NCI-H446 treated with DMSO at 0.1 percent for 48 hours (cell line): ENCODE data around the gene DOCK4.

ENCODE experiments used
- DNase-seq: peaks from one replicate; lab custom pipeline; 2025; lab: John Stamatoyannopoulos, UW

The DOCK4 gene

DNA sequence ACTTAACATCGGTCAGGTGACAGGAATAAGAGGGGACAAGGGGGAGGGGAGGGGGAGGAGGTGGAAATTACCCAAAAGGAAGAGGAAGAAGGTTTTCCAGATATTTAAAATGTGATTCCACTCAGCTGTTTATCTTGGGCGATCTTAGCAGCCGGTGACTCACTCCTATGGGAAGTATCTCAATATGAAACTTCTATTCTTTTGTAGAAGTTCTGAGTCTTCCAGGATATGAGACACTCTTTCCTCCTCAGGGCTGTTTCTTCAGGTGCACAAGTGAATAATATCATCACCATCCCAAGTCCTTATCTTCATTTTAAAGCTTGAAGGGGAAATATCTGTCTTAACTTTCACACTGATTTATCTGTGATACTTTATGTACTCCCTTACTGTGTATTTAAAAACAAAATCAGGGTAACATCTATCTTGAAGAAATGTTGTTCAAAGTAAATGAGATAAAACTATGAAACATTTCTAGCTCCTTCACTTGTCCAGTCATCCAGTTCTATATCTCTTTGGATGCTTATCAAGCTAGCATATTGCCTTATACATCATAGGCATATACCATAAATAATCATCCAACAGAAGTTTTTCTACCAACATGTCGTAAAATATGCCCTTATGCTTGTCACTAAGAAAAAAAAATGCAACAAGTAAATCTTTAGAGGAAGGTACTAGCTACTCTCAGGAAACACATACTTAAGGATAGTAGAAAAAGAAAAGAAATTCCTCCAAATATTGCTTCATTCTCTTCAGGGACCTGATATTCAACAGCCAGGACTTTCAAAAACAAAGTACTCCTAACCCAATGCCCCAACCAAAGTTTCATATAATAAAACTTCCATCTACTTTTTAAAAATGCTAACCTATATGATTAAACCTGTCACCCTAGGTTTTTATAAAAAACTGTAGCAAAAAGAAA, 13.7 kb downstream of the DOCK4 start:
- DNase-seq = no peak

- DNase-seq = no peak
Measured at GRCh38 chr7:112190120-112190519, 16.1 kb downstream of the DOCK4 start.

- DNase-seq = no peak
Measured at GRCh38 chr7:112189691-112190090, 16.5 kb downstream of the DOCK4 start.

GRCh38 chr7:112188257-112188656, 17.9 kb downstream of the DOCK4 start:
- DNase-seq = no peak

GRCh38 chr7:112186300-112186699, 19.9 kb downstream of the DOCK4 start:
- no peak for DNase-seq

DNA sequence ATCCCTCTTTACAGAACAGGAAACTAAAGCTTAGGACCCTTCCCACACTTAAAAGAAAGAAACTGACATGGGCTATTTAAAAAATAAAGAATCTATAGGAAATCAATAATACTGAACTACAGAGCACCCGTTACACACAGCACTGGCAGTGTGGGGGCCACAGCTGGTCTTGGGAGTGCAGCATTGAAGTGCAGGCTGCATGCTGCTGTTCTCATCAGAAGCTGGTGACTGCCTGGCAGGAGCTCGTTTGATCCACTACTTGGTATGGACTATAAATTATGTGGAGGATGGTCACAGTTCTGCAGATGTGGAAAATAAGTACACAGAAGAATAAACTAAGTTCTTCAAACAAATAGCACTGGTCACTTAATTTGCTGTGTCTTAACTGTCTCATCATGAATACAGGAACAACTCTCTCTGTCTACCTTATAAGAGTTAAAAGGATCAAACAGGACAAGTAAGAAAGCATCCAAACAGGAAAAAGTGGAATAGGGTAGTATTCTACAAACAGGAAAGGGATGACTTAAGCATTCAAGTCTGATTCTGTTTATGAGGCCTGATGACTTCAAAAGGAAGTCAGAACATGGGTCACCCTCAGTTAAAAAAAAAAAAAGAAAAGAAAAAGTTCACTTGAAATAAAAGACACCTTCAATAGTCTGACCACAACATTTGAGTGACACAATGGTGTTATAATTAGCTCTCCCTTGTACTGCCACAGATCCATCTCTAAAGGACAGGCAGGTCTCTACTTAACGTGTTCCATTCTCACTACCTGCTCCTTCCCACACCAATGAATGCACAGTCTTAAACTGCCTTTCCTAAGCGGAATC, 21.0 kb downstream of the DOCK4 start:
- no peak for DNase-seq

DNA sequence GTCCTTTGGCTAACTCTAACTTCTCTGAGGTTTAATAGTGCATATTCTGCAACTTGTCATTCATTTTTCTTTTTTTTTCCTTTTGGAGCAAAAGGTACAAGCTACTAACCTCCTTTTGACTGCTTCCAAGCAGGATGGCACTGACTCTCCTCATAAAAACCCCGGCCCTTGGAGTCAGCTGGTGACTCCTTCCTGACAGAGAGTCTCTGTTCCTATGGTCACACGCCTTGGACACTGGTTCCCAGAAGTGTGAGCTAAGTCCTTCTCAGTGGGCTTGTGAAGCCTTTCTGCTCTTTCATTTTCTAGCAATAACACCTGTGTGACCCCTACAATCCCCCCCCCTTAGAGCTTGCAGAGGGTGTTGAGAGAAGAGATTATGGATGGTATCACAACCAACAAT, 21.7 kb downstream of the DOCK4 start:
- no peak for DNase-seq

DNA sequence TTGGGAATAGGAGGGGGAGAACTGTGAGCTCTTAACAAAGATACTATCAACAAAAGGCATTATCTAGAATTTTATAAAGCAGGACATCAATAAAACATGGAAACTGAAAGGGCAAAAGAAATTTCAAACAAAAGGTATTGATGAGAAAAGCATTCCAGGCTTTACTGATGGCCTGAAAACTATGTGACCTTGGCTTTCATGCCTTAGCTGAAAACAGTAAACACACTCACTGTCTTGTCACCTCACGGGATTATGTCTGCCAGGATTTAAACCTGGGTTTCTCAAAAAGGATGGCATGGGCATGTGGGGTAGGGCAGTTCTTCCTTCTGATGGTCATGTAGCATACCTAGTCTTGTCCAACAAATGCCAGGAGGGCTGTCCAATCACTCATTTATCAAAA, 22.9 kb downstream of the DOCK4 start:
- no peak for DNase-seq

DNA sequence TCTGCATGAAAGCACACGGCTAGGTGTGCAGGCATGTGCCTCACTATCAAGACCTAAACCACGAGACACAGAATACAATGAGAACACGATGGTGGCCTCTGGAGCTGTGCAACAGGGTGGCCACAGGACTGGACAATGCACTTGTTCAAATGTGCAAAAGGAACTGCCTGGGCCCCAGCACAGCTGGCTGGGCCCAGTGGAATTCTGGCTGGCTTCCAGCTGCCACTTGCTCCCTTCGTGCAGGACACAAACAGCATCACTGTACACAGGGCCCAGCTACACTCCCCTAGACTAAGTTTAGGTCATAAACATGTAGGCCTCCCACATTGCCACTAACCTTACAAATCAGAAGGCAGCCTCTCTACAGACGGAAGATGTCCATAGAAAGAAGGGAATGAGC, 23.4 kb downstream of the DOCK4 start:
- no peak for DNase-seq

DNA sequence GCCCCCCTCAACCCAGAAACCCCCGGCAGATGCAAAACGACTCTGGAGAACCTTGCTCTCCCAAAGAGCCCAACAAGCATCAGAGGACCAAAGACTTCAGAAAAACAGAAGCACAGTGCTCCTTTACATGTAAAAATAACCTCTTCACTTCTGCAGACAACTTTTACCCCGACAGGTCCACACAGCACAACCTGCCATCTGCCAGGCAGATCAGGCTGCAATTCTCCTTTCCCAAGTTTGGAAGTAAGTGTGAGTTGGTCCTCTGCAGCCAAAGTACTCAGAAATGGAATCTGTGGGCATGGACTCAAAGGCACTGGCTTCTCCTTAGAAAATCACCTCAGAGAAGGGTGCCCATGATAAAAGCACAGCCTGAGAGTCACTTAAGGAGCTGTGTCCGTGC, 26.0 kb downstream of the DOCK4 start:
- no peak for DNase-seq

DNA sequence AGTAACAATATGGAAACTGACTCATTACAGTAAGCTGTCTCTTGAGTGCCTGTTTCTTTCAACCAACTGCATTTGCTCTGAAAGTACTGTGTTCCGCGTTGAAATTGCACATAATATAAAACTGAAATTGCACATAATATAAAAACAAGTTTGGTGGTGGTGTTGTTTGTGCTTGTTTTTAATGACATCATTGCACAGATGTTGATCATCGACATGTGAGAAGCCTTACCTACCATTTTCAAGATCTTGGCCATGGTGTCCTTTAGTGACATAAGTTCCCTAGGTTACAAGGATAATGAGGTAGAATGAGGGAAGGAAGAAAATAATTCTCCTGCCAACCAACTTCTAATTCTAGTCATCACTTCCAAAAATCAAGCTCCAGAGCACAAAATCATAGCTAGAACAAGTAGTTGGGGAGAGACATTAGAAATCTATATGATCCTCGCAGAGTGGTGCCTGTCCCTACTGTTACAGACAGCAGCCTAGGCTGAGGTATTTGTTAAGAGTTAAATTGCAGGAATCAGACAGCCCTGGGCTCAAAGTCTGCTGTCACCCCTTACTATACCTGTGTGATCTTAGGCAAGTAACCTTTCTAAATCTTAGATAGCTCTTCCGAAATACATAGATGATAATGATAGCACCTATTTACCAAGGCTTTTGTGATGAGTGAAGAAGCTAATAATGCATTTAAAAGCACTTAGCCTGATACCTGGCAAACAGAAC, 29.3 kb downstream of the DOCK4 start:
- DNase-seq = peak; percentile 24

GRCh38 chr7:112176241-112176640, 30.0 kb downstream of the DOCK4 start:
- no peak for DNase-seq

- no peak for DNase-seq
Measured at GRCh38 chr7:112174192-112174591, 32.0 kb downstream of the DOCK4 start.

DNA sequence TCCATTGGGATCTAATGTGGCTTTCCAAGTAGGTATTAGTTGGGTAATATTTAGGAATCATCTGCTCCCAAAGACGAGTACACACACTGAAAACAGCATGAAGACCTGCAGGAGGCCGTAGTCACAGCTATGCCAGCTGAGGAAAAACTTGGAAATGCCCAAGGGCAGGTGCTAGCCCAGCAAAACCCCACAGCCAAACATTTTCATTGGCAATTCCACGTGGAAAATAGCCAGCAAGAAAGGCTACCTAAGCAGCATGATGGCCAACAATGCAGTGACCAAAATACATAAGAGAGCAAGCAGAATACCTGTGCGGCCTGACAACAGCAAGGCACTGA, 32.7 kb downstream of the DOCK4 start:
- DNase-seq = no peak

GRCh38 chr7:112172870-112173567, 33.2 kb downstream of the DOCK4 start:
- no peak for DNase-seq

DNA sequence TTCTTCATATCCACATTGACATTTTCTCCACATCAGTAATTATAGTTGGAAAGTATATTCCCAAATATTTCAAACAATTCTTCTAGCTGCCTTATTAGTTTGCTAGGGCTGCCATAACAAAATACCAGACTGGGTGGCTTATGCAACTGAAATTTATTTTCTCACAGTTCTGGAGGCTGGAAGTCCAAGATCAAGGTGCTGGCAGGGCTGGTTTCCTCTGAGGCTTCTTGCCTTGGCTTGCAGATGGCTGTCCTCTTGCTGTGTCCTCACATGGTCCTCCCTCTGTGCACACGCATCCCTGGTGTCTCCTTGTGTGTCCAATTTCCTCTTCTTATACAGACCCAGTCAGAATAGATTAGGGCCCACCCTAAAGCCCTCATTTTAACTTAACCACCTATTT, 34.5 kb downstream of the DOCK4 start:
- DNase-seq = no peak

DNA sequence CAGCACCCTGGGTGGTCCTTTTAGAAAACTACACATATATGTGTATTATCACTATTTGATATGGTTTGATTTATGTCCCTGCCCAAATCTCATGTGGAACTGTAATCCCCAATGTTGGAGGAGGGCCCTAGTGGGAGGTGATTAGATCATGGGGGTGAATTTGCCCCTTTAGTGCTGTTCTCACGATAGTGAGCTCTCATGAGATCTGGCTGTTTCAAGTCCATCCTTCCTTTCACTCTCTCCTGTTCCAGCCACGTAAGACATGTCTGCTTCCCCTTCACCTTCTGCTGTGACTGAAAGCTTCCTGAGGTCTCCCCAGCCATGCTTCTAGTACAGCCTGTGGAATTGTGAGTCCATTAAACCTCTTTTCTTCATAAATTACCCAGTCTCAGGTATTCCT, 37.3 kb downstream of the DOCK4 start:
- no peak for DNase-seq

GRCh38 chr7:112167147-112167546, 39.1 kb downstream of the DOCK4 start:
- DNase-seq = peak; percentile 83

- no peak for DNase-seq
Measured at GRCh38 chr7:112162784-112163506, 43.3 kb downstream of the DOCK4 start.

GRCh38 chr7:112162142-112162766, 43.9 kb downstream of the DOCK4 start:
- peak; percentile 49 for DNase-seq
